Stimulated activated CD4-positive, alpha-beta T cell treated with anti-CD3 and anti-CD28 coated beads, TNF-alpha, amount 100 ng/mL, for 24 hours (primary cell): ENCODE results near the gene CAPN5.
"Not testable (repeated sequence)": the region's sequence is repeated elsewhere in the genome, so short reads cannot be mapped to it uniquely, and the experiment has no call there.

ENCODE experiments used
- DNase-seq, 3 experiments: peaks; one replicate each; pipeline ENCODE4 v3.0.0-alpha.2; 2020; ENCODE audit warnings: low read depth in 3 of 3

CAPN5 gene

DNA sequence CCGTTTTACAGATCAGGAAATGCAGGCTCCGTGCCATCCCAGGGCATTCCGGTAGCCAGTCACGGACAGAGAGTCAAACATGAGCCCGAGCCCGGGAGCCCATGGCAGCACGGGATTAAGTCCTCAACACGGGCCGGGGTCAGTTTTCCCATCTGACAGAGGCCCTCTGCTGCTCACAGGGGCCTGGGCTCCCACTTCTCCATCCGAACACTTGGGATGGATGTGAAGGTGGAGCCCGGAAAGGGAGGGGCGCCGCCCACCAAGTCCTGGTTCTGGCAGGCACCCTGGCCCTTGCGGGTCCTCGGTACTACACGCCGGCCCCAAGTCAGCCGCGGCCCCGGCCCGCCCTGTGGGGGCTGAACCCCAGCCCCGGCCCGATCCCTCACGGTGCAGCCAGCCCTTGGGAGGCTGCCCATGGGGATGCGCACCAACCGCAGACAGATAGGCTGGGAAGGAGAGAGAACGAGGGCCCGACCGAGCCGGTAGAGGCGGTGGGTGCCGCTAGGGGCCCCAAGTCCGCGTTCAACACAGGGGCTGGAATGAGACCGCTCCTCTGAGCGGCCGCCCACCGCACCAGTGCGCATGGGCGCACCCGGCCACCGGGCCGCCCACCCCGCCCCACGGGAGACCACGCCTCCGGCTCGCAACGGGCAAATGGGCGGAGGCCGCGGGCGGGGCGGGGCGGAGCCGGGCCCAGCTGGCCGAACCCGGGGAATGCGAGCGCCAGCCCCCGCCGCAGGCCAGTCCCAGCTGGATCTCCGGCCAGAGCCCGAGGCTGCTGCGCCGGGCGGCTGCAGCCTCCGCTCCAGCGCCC is at the start of gene CAPN5:
TSS of gene CAPN5 (plus strand) at position 743 of the 814 bp plus-strand sequence. CDS start 17,916 bp downstream, outside the sequence.
- DNase-seq, result peak; percentile 55 to 86 (median 76)

DNA sequence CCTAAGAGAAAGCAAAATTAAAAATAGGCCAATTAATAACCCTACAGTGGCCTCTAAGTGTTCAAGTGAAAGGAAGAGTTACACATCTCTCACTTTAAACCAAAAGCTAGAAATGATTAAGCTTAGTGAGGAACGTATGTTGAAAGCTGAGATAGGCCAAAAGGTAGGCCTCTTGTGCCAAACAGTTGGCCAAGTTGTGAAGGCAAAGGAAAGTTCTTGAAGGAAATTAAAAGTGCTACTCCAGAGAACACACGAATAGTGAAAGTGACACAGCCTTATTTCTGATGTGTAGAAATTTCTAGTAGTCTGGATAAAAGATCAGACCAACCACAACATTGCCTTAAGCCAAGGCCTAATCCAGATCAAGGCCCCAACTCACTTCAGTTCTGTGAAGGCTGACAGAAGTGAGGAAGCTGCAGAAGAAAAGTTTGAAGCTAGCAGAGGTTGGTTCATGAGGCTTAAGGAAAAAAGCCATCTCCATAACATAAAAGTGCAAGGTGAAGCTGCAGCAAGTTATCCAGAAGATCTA is 48.3 kb upstream of the CAPN5 start:
- DNase-seq, result not testable (repeated sequence)

- no peak for DNase-seq
These were observed 46.7 kb upstream of the CAPN5 start for GRCh38 chr11:77019976-77020595.

DNA sequence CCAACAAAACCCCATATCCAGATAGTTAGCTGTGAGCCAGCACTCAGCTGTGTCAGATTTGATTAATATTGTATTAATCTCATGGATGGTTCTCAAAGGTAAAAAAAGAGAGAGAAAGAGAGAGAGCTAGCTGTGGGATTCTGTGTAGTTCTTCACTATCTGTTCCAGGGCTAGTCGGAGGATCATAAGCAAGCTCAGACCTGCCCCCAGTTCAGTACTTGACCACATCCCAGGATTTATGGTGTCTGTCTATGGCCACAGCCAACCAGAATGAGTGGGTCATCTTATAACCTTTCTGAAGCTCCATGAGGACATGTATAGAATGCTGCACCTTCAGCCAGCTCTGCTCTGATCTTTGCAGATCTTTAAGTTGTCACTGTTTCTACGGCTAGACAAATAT is 46.0 kb upstream of the CAPN5 start:
- DNase-seq, result no peak

DNA sequence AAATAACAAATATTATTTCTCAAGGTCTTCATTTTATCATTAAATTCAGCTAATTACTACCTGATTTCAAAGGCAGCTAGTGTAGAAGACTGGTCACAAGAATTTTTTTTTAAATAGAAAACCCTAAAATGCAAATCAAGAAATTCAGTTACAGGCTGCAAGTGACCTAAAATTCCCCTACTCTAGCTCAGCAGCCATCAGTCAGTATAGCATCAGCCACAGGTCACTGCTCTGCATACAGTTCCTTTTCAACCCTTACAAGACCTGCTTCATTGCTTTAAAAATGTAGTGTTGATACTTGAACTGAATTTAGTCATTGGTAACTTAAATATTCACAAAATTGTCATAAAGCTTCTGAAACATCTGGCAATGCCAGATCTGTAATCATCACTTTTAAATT is 42.0 kb upstream of the CAPN5 start:
- no peak for DNase-seq

- no peak for DNase-seq
These were observed 40.5 kb upstream of the CAPN5 start for GRCh38 chr11:77026221-77026620.

DNA sequence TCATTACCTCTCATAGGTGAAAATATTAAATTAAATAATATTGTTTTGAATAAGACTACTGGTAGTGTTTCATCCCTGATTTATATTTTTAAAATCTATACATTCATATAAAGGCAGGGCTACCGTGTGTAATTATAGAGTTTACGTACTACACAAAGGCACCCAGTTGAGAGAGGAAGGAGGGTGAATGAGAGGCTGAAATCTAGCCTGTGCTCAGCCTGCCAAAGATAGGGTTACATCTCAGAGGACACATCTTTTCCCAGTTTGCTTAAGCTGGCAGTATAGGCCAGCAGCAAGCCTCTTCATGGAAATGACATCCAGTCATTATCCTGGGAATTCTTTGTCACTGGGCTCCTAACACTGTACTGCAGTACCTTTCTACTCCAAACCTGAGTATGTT is 40.0 kb upstream of the CAPN5 start:
- DNase-seq, result no peak

DNA sequence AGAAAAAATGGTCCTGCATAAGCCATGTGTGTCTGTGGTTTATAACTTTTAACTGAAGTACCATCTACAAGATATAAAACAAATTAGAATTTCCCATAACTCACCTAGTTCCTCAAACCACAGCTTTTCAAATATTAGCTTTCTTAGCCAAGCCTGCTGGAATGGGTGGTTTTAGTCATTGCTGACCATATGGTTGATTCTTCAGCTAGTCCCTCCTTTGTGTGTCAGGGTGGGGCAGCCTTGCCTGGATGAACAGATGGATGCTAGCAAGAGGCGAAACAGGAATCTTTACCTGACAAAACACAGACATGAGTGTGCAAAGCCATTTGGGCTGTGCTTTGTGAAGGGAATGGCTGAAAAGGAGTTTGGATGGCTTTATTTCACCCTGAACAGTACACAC is 39.5 kb upstream of the CAPN5 start:
- DNase-seq, result no peak

- no peak for DNase-seq
These were observed 36.9 kb upstream of the CAPN5 start for GRCh38 chr11:77029829-77030228.

- DNase-seq, result no peak
These were observed 35.8 kb upstream of the CAPN5 start for GRCh38 chr11:77030834-77031414.

DNA sequence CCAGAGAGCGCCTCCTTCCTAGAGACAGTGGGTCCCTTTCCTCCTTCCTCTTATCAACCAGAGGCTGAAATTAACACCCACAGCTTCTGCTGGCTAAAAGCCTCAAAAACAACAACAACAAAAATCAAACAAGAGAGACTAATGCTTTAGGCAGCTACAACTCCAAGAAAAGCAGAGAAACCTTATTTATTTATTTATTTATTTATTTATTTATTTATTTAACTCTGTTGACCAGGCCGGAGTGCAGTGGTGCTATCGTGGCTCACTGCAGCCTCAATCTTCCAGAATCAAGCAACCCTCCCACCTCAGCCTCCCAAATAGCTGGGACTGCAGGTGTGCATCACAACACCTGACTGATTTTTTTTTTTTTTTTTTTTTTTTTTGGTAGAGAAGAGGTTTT is 35.2 kb upstream of the CAPN5 start:
- DNase-seq, result no peak

- DNase-seq, result no peak
These were observed 31.7 kb upstream of the CAPN5 start for GRCh38 chr11:77035039-77035438.

DNA sequence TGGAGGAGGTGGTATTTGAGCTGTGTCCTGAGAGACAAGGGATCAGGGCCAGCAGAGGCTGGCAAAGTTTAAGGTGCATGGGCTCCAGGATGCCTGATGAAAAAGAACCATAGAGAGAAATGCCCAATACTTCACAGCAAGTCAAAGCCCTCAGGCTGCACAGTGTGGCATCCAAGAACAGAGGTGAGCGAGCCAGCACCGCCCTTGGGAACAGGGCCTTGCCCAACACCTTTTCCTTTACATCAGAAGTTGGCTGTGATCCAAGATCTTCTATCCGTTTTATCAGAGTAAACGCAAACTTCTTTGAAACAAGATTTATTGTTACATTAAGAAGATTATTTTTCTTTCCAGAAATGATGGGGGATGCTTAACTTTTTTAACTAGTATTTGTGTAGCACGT is 31.2 kb upstream of the CAPN5 start:
- no peak for DNase-seq

GRCh38 chr11:77036398-77036797 is 30.4 kb upstream of the CAPN5 start:
- DNase-seq, result no peak

DNA sequence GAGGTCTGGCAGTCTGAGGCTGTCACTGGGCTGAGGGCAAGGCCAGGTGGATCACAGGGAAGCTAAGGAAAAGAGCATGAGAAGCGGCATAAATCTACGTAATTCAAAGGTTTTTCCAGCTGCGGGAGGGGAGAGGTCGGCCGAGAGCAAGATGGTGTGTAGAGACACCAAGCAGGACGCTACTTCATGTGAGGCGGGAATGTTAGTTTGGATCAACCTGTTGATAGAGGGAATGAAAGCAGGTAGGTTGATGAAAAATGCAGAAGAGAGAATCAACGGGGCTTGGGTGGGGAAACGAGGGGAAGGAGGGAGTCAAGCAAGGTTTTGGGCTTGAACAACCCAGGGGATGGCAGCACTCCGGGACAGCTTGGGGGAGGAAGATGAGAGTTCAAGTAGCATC is 29.7 kb upstream of the CAPN5 start:
- DNase-seq, result no peak

DNA sequence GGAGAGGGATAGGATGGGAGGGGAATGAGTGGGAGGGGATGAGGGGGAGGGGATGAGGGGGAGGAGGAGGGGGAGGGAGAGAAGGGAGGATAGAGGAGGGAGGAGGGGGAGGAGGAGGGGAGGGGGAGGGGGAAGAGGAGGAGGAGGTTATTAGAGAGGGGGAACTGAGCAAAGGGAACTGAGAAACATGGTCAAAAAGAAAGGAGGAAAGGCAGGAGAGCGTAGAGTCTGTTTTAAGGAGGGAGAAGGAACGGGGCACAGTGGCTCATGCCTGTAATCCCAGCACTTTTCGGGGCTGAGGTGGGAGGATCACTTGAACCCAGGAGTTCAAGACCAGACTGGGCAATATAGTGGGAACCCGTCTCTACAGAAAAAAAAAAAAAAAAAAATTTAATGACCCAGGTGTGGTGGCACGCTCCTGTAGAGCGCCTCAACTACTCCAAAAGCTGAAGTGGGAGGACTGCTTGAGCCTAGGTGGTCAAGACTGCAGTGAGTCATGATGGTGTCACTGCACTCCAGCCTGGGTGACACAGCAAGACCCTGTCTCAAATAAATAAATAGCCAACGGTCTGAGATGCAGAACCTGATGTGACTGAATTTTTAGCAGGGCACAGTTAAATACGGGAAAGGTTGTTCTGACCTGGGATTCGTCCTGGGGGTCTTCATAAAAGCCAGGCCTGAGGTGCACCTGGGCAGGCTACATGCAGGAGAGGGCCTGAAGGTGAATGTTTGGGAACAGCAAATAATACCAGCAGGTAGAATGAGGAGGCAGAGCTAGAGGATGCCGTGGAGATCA is 28.5 kb upstream of the CAPN5 start:
- no peak for DNase-seq

GRCh38 chr11:77038825-77039326 is 27.9 kb upstream of the CAPN5 start:
- no peak for DNase-seq

DNA sequence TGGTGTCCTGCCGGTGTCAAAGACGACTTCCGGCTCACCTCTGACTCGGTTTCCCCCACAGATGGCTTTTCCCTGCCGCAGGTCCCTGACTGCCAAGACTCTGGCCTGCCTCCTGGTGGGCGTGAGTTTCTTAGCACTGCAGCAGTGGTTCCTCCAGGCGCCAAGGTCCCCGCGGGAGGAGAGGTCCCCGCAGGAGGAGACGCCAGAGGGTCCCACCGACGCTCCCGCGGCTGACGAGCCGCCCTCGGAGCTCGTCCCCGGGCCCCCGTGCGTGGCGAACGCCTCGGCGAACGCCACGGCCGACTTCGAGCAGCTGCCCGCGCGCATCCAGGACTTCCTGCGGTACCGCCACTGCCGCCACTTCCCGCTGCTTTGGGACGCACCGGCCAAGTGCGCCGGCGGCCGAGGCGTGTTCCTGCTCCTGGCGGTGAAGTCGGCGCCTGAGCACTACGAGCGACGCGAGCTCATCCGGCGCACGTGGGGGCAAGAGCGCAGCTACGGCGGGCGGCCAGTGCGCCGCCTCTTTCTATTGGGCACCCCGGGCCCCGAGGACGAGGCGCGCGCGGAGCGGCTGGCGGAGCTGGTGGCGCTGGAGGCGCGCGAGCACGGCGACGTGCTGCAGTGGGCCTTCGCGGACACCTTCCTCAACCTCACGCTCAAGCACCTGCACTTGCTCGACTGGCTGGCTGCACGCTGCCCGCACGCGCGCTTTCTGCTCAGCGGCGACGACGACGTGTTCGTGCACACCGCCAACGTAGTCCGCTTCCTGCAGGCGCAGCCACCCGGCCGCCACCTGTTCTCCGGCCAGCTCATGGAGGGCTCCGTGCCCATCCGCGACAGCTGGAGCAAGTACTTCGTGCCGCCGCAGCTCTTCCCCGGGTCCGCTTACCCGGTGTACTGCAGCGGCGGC is 27.0 kb upstream of the CAPN5 start:
- DNase-seq, result no peak

DNA sequence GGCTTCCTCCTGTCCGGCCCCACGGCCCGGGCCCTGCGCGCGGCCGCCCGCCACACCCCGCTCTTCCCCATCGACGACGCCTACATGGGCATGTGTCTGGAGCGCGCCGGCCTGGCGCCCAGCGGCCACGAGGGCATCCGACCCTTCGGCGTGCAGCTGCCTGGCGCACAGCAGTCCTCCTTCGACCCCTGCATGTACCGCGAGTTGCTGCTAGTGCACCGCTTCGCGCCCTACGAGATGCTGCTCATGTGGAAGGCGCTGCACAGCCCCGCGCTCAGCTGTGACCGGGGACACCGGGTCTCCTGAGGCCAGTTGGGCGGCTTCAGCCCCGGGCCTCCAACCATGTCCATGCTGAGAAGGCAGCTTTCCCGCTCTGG is 26.4 kb upstream of the CAPN5 start:
- DNase-seq, result no peak

- DNase-seq, result no peak
These were observed 25.9 kb upstream of the CAPN5 start for GRCh38 chr11:77040889-77041288.
